Keratinocyte (primary cell): ENCODE data around the gene CCDC40.

Experiments
- CTCF ChIP-seq, 3 experiments: IDR thresholded peaks in 1 of 3; conservative IDR thresholded peaks in 1 of 3; optimal IDR thresholded peaks in 1 of 3; 2 replicates in 2 of 3; 3 replicates in 1 of 3; pipeline versions ENCODE3 to v1.5.1; 2011; ENCODE audit warnings: low read length in 3 of 3, mild to moderate bottlenecking in 3 of 3, moderate library complexity in 2 of 3, control low read depth in 1 of 3, inconsistent platforms in 1 of 3; ENCODE audit not compliant: insufficient read depth in 2 of 3; ENCODE audit errors: extremely low read depth in 1 of 3
- EZH2 ChIP-seq: IDR thresholded peaks from one replicate; pipeline ENCODE4 v1.6.1; 2012; ENCODE audit warnings: inconsistent platforms, mild to moderate bottlenecking, low read length, moderate library complexity

- TF ChIP-seq CTCF (optimal IDR thresholded peaks at IDR 0.05 in 1 of 3, IDR thresholded peaks at IDR 0.05 in 1 of 3, conservative IDR thresholded peaks at IDR 0.05 in 1 of 3; ENCODE audit: extremely low read depth in 1 of 3, insufficient read depth in 2 of 3, low read length in 3 of 3) (no peak), EZH2 (no peak)
Observed at GRCh38 chr17:80129006-80129565, 92.6 kb downstream of the CCDC40 start.
